ENCODE data around the gene CDT1. TPM values are rescaled to one million over a fixed set of nuclear protein-coding genes. Genes with fewer than 3 reads are reported as not detected.
"Not testable (repeated sequence)": the region's sequence is repeated elsewhere in the genome, so short reads cannot be mapped to it uniquely, and the experiment has no call there.

The CDT1 gene
- total and polyA plus RNA-seq, 4 experiments from 2014 or later, result 0.17 to 0.26 (median 0.18) TPM

- Mint-ChIP-seq H3K4me1 (peaks cover 13 to 67% (median 32%) of the 10 kb centered on the region in 4 donors), H3K27me3 (no peaks in the 10 kb centered on the region), H3K4me3 (peak overlapping the region in 2 of 8 donors; percentile 4 to 64), H3K27ac (peak overlapping the region; percentile 54 to 91 (median 79)), H3K36me3 (peaks cover 0 to 19% of the 10 kb centered on the region in 2 donors), H3K9me3 (no peaks in the 10 kb centered on the region)
- intact Hi-C loops (cut with micrococcal nuclease), result loop anchor here (2.0 kb wide), 1 partner anchor 13 kb away; no protein-coding TSS in a partner anchor
- Histone ChIP-seq H3K9me3 (ENCODE audit: control insufficient read depth in 1 of 2, low read length in 2 of 2) (no peaks in the 10 kb centered on the region), H3K4me3 (ENCODE audit: low read length in 2 of 2) (no peak overlapping the region), H3K36me3 (ENCODE audit: insufficient read depth, low read length) (peaks cover 4% of the 10 kb centered on the region), H3K27me3 (ENCODE audit: insufficient read depth, low read length) (no peaks in the 10 kb centered on the region), H3K27ac (ENCODE audit: low read depth, low read length) (no peak overlapping the region), H3K4me1 (ENCODE audit: insufficient read depth, low read length) (peaks cover 80% of the 10 kb centered on the region)
- CTCF ChIA-PET (ENCODE audit: partially characterized antibody), result interaction anchor here (1.4 to 1.9 kb wide), 3 partner anchors 12 to 30 kb away, joined by 4 to 9 read pairs (median 5); no protein-coding TSS in a partner anchor
- POLR2A ChIA-PET (ENCODE audit: partially characterized antibody), result interaction anchor here (0.7 to 7.2 kb wide), 4 partner anchors 8 to 326 kb away, joined by 3 to 62 read pairs (median 4); partner anchors contain the start of gene ACSF3
- no peak for DNase-seq
Observed at GRCh38 chr16:88767546-88768070, 36.0 kb upstream of the CDT1 start.

- peaks cover 77% of the 10 kb centered on the region for H3K4me1 ChIP-seq (ENCODE audit: insufficient read depth, low read length)
Observed at GRCh38 chr16:88768071-88768783, 35.4 kb upstream of the CDT1 start.

GRCh38 chr16:88769617-88770460 is 33.8 kb upstream of the CDT1 start:
- Histone ChIP-seq H3K27me3 (ENCODE audit: insufficient read depth, low read length) (no peaks in the 10 kb centered on the region), H3K4me1 (ENCODE audit: insufficient read depth, low read length) (peaks cover 85% of the 10 kb centered on the region), H3K27ac (ENCODE audit: low read depth, low read length) (no peak overlapping the region), H3K4me3 (ENCODE audit: low read length in 2 of 2) (no peak overlapping the region), H3K36me3 (ENCODE audit: insufficient read depth, low read length) (peaks cover 4% of the 10 kb centered on the region), H3K9me3 (ENCODE audit: control insufficient read depth in 1 of 2, low read length in 2 of 2) (no peaks in the 10 kb centered on the region)
- H3K4me3 Mint-ChIP-seq, result peak overlapping the region in 1 of 8 donors; percentile 35
- intact Hi-C loops (cut with micrococcal nuclease), result no loop called here
- H3K27me3 Mint-ChIP-seq, result no peaks in the 10 kb centered on the region
- H3K4me1 Mint-ChIP-seq, result peaks cover 11 to 60% (median 30%) of the 10 kb centered on the region in 4 donors
- peaks cover 0 to 9% of the 10 kb centered on the region in 2 donors for H3K36me3 Mint-ChIP-seq
- ChIA-PET CTCF (ENCODE audit: partially characterized antibody) (interaction anchor here (0.7 kb wide), 1 partner anchor 12 kb away, joined by 3 read pairs; no protein-coding TSS in a partner anchor), POLR2A (ENCODE audit: partially characterized antibody) (interaction anchor here (0.9 to 7.2 kb wide), 3 partner anchors 11 to 64 kb away, joined by 3 to 62 read pairs (median 5); no protein-coding TSS in a partner anchor)
- DNase-seq, result peak in 1 of 5 donors; percentile 35
- no peaks in the 10 kb centered on the region for H3K9me3 Mint-ChIP-seq
- peak overlapping the region; percentile 12 to 72 (median 60) for H3K27ac Mint-ChIP-seq

More at GRCh38 chr16:88768071-88768783, 35.4 kb upstream of the CDT1 start:
- no peak overlapping the region for H3K4me3 Mint-ChIP-seq
- H3K27ac ChIP-seq (ENCODE audit: low read depth, low read length), result no peak overlapping the region
- ChIA-PET CTCF (ENCODE audit: partially characterized antibody) (interaction anchor here (0.7 to 1.4 kb wide), 3 partner anchors 12 to 31 kb away, joined by 4 to 7 read pairs (median 5); no protein-coding TSS in a partner anchor), POLR2A (ENCODE audit: partially characterized antibody) (interaction anchor here (0.7 to 7.2 kb wide), 3 partner anchors 13 to 325 kb away, joined by 3 to 62 read pairs (median 4); partner anchors contain the start of gene ACSF3)
- H3K4me3 ChIP-seq (ENCODE audit: low read length in 2 of 2), result no peak overlapping the region
- H3K27me3 Mint-ChIP-seq, result no peaks in the 10 kb centered on the region
- H3K36me3 ChIP-seq (ENCODE audit: insufficient read depth, low read length), result peaks cover 4% of the 10 kb centered on the region
- intact Hi-C loops (cut with micrococcal nuclease), result no loop called here
- peak in 1 of 5 donors; percentile 30 for DNase-seq
- H3K27me3 ChIP-seq (ENCODE audit: insufficient read depth, low read length), result no peaks in the 10 kb centered on the region
- H3K27ac Mint-ChIP-seq, result peak overlapping the region in 2 of 7 donors; percentile 18 to 70
- H3K36me3 Mint-ChIP-seq, result peaks cover 0 to 15% of the 10 kb centered on the region in 2 donors
- H3K9me3 ChIP-seq (ENCODE audit: control insufficient read depth in 1 of 2, low read length in 2 of 2), result no peaks in the 10 kb centered on the region
- H3K9me3 Mint-ChIP-seq, result no peaks in the 10 kb centered on the region
- peaks cover 13 to 65% (median 31%) of the 10 kb centered on the region in 4 donors for H3K4me1 Mint-ChIP-seq

- no peaks in the 10 kb centered on the region for H3K27me3 ChIP-seq (ENCODE audit: insufficient read depth, low read length)
- Mint-ChIP-seq H3K9me3 (no peaks in the 10 kb centered on the region), H3K36me3 (peaks cover 0 to 7% of the 10 kb centered on the region in 2 donors), H3K27ac (peak overlapping the region; percentile 22 to 78 (median 56)), H3K4me3 (peak overlapping the region in 4 of 8 donors; percentile 21 to 40 (median 36)), H3K27me3 (no peaks in the 10 kb centered on the region), H3K4me1 (peaks cover 11 to 57% (median 31%) of the 10 kb centered on the region in 4 donors)
- no peaks in the 10 kb centered on the region for H3K9me3 ChIP-seq (ENCODE audit: control insufficient read depth in 1 of 2, low read length in 2 of 2)
- H3K36me3 ChIP-seq (ENCODE audit: insufficient read depth, low read length), result peaks cover 4% of the 10 kb centered on the region
- peak overlapping the region; percentile 16 for H3K27ac ChIP-seq (ENCODE audit: low read depth, low read length)
- ChIA-PET POLR2A (ENCODE audit: partially characterized antibody) (interaction anchor here (0.9 to 7.2 kb wide), 3 partner anchors 11 to 65 kb away, joined by 3 to 62 read pairs (median 5); no protein-coding TSS in a partner anchor), CTCF (ENCODE audit: partially characterized antibody) (no interaction called here)
- intact Hi-C loops (cut with micrococcal nuclease), result no loop called here
- peaks cover 86% of the 10 kb centered on the region for H3K4me1 ChIP-seq (ENCODE audit: insufficient read depth, low read length)
- H3K4me3 ChIP-seq (ENCODE audit: low read length in 2 of 2), result peak overlapping the region in 1 of 2 donors; percentile 11
- peak in 1 of 5 donors; percentile 41 for DNase-seq
Observed at GRCh38 chr16:88770461-88771293, 32.9 kb upstream of the CDT1 start.

GRCh38 chr16:88771294-88771772 is 32.3 kb upstream of the CDT1 start:
- Mint-ChIP-seq H3K36me3 (peaks cover 0 to 4% of the 10 kb centered on the region in 2 donors), H3K4me1 (peaks cover 9 to 55% (median 27%) of the 10 kb centered on the region in 4 donors), H3K4me3 (peak overlapping the region in 2 of 8 donors; percentile 35 to 40), H3K27me3 (no peaks in the 10 kb centered on the region), H3K27ac (peak overlapping the region in 6 of 7 donors; percentile 31 to 78 (median 58)), H3K9me3 (no peaks in the 10 kb centered on the region)
- no peak for DNase-seq
- Histone ChIP-seq H3K4me1 (ENCODE audit: insufficient read depth, low read length) (peaks cover 80% of the 10 kb centered on the region), H3K27ac (ENCODE audit: low read depth, low read length) (peak overlapping the region; percentile 16), H3K9me3 (ENCODE audit: control insufficient read depth in 1 of 2, low read length in 2 of 2) (no peaks in the 10 kb centered on the region), H3K36me3 (ENCODE audit: insufficient read depth, low read length) (peaks cover 4% of the 10 kb centered on the region), H3K27me3 (ENCODE audit: insufficient read depth, low read length) (no peaks in the 10 kb centered on the region), H3K4me3 (ENCODE audit: low read length in 2 of 2) (no peak overlapping the region)
- intact Hi-C loops (cut with micrococcal nuclease), result no loop called here
- POLR2A ChIA-PET (ENCODE audit: partially characterized antibody), result interaction anchor here (1.5 to 7.2 kb wide), 2 partner anchors 10 to 13 kb away, joined by 5 to 62 read pairs; no protein-coding TSS in a partner anchor
- CTCF ChIA-PET (ENCODE audit: partially characterized antibody), result interaction anchor here (1.3 to 1.5 kb wide), 2 partner anchors 15 to 34 kb away, joined by 3 to 4 read pairs; no protein-coding TSS in a partner anchor

- H3K4me3 ChIP-seq (ENCODE audit: low read length in 2 of 2); H3K27ac ChIP-seq (ENCODE audit: low read depth, low read length); H3K36me3 ChIP-seq (ENCODE audit: insufficient read depth, low read length); H3K9me3 ChIP-seq (ENCODE audit: control insufficient read depth in 1 of 2, low read length in 2 of 2); H3K4me3 Mint-ChIP-seq; H3K9me3 Mint-ChIP-seq; H3K36me3 Mint-ChIP-seq; DNase-seq; H3K27me3 Mint-ChIP-seq; intact Hi-C loops (cut with micrococcal nuclease); H3K27ac Mint-ChIP-seq; H3K27me3 ChIP-seq (ENCODE audit: insufficient read depth, low read length): not testable (repeated sequence)
- H3K4me1 ChIP-seq (ENCODE audit: insufficient read depth, low read length), result peaks cover 76% of the 10 kb centered on the region
- CTCF ChIA-PET (ENCODE audit: partially characterized antibody), result interaction anchor here (1.3 to 1.5 kb wide), 2 partner anchors 14 to 34 kb away, joined by 3 to 4 read pairs; no protein-coding TSS in a partner anchor
- peaks cover 10 to 52% (median 26%) of the 10 kb centered on the region in 4 donors for H3K4me1 Mint-ChIP-seq
- POLR2A ChIA-PET (ENCODE audit: partially characterized antibody), result interaction anchor here (1.5 to 7.2 kb wide), 2 partner anchors 10 to 13 kb away, joined by 5 to 62 read pairs; no protein-coding TSS in a partner anchor
Observed at GRCh38 chr16:88771781-88772180, 31.8 kb upstream of the CDT1 start.

All from CD4-positive, alpha-beta memory T cell (primary cell).